GM12872 (cell line): ENCODE results near the gene C4orf46.

Experiments
- CTCF ChIP-seq: IDR thresholded peaks from 3 replicates; pipeline ENCODE4 v1.5.1; 2011; ENCODE audit warnings: low read depth, mild to moderate bottlenecking, low read length, moderate library complexity; ENCODE audit not compliant: insufficient read depth

Gene C4orf46

DNA sequence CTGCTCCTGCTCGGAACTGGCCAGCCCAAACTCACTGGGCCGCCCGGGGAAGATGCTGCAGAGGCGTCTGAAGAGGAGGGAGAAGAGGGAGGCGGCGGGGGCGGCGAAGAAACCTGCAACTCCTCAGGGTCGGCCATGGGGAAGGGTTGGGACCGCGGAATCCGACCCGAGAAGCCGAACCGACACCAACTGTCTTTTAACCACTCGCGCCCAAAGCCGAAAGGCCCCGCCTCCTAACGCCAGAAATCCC lies at the start of gene C4orf46:
Gene C4orf46, minus strand, starts transcription at position 223 of the 250 bp plus-strand sequence. Its CDS starts 86 bp downstream, at position 137.
- no peak for TF ChIP-seq CTCF

DNA sequence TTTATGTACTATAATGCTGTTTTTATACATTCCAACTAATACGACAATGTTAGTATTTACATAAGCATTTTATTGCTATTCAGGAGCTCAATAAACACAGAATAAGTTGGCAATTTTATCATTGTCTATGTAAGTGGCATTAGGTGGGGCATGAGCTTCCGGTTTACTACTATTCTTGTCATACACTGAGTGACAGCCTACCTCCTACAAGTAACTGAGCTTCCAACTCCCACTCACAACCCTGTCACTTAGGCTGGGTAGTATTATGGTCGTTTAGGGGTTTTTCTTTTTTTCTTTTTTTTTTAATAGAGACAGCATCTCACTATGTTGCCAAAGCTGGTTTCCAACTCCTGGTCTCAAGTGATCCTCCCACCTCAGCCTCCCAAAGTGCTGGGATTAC lies 44.1 kb upstream of the C4orf46 start:
- no peak for TF ChIP-seq CTCF

DNA sequence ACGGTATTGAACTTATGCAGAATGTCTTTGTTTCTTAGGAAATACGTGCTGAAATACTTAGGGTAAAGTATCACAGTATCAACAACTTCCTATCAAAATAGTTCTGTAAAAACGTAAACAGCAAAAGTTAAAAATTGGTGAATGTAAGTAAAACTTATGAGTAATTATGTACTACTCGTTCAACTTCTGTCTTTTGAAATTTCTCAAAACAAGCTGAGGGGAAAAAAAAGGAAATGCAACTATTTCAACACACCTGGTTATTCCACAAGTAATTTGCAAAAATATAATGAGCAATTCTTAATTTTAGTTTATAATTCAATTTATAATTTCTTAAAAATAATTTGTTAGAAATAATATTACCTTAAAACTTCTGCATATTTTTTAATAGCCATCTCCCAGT lies 43.2 kb upstream of the C4orf46 start:
- TF ChIP-seq CTCF = no peak

DNA sequence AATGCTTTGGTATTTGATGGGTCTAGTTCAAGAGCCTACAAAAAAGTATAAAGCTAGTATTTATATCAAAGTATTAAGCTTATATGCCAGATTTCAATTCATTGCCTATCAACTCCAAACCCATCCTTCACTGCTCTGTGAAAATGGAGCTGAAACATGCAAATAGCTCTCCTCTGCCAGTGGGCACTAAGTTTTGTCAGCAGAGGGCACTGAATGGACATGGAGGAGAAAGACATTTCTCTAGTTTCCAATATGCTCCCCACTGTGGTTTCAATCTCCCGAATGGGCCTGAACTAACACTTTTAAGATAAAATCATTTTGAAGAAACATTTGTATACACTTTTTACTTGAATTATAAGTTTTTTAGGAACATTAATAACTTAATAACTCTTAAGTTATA lies 39.1 kb upstream of the C4orf46 start:
- peak; percentile 37; the same call in 2 of the 3 replicates for TF ChIP-seq CTCF

DNA sequence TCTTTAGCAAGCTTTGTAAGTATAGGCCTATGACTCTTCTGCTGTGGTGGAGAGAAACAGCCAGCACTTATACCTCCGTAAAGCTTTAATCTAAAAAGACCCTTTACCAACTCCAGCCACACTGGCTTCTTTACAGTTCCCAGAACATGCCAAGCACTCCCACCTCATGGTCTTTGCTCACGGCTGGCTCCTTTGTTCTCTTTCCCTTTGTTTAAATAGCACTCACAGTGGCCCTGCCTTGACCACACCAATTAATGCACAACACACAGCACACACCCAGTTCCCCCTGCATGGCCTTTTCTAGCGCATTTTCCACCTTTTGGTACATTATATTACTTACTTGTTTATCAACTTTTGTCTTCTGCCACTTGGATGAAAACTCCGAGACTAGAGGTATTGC lies 32.6 kb upstream of the C4orf46 start:
- TF ChIP-seq CTCF = no peak

GRCh38 chr4:158688813-158689212 lies 17.1 kb upstream of the C4orf46 start:
- TF ChIP-seq CTCF = no peak

DNA sequence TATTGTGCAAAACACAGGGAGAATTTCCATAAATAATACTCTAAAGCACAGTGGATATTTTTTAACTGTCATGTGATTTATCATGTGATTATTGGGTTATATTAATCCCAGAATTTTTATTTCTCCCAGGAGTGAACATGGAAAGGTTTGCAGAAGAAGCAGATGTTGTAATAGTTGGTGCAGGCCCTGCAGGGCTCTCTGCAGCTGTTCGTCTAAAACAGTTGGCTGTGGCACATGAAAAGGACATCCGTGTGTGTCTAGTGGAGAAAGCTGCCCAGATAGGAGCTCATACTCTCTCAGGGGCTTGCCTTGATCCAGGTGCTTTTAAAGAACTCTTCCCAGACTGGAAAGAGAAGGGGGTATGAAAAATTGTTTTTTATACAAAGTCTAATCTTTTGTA lies 10.4 kb upstream of the C4orf46 start:
- TF ChIP-seq CTCF = no peak

GRCh38 chr4:158681629-158682028 lies 9.9 kb upstream of the C4orf46 start:
- no peak for TF ChIP-seq CTCF
